Measurements from ENCODE around the gene MPRIP. TPM values are rescaled to one million over a fixed set of nuclear protein-coding genes. Genes with fewer than 3 reads are reported as not detected.

Gene MPRIP
- total RNA-seq, 1 experiment from 2014 or later, result 1,274 TPM

DNA sequence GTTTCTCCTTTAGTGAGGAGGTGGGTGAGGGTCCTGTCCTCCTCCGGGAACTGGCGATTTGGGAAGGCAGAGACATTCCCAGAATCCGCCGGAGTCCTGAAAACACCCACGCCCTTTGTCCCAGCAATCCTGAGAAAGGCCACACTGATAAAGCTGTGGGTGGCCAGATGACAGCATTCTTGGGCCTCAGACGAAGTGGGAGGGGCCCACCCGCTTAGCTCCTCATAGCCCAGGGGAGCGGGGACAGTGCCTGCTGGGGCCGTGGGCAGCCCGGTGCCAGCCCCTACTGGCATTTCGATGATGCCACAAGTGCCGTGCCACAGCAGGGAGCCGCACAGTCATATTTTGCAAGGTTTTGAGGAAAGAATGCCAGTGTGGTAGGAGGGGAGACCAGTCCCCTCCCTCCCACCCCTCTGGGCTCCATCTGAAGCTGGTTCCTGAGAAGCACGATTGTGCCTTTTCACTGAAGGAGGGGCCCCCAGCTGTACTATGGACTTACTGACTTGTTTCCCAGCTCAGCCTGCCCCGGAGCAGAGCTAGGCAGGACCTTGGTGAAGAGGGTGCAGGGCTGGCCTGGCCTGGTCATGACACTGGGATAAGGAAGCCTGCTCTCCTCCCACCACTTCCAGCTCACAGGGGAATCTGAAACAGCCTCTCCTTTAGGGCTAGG lies 20.9 kb upstream of the MPRIP start:
- Histone ChIP-seq H3K27ac (ENCODE audit: low read length) (no peak overlapping the region), H3K9me3 (ENCODE audit: low read length) (no peaks in the 10 kb centered on the region), H3K4me3 (ENCODE audit: low read length) (no peak overlapping the region), H3K79me2 (ENCODE audit: low read length) (peaks cover 20% of the 10 kb centered on the region; the same call in 1 of the 2 replicates), H3F3A (ENCODE audit: low read length, unreplicated experiment) (no peaks in the 10 kb centered on the region), H3K27me3 (ENCODE audit: low read length) (no peaks in the 10 kb centered on the region), H3K9me2 (replicated peaks; ENCODE audit: low read length) (no peaks in the 10 kb centered on the region), H3K4me2 (ENCODE audit: low read length) (no peak overlapping the region), H3K36me3 (ENCODE audit: low read depth, low read length) (no peaks in the 10 kb centered on the region), H4K20me1 (ENCODE audit: low read length) (no peaks in the 10 kb centered on the region), H3K4me1 (ENCODE audit: insufficient read depth, low read length) (peaks cover 30% of the 10 kb centered on the region), H2AFZ (ENCODE audit: low read length) (no peak overlapping the region), H3K9ac (ENCODE audit: low read length) (no peak overlapping the region)
- ATAC-seq (no peak), DNase-seq (no peak)
- intact Hi-C loops (cut with micrococcal nuclease), result no loop called here
- ChIA-PET CTCF (no interaction called here), POLR2A (ENCODE audit: unreplicated experiment) (interaction anchor here (0.7 kb wide), 1 partner anchor 70 kb away, joined by 3 read pairs; no protein-coding TSS in a partner anchor)
- TF ChIP-seq EZH2phosphoT487 (IDR thresholded peaks at IDR 0.05; ENCODE audit: borderline replicate concordance, low read length) (no peak), EZH2 (IDR thresholded peaks at IDR 0.05; ENCODE audit: low read length, unreplicated experiment) (no peak)
- TF ChIP-seq, protein P1, sequence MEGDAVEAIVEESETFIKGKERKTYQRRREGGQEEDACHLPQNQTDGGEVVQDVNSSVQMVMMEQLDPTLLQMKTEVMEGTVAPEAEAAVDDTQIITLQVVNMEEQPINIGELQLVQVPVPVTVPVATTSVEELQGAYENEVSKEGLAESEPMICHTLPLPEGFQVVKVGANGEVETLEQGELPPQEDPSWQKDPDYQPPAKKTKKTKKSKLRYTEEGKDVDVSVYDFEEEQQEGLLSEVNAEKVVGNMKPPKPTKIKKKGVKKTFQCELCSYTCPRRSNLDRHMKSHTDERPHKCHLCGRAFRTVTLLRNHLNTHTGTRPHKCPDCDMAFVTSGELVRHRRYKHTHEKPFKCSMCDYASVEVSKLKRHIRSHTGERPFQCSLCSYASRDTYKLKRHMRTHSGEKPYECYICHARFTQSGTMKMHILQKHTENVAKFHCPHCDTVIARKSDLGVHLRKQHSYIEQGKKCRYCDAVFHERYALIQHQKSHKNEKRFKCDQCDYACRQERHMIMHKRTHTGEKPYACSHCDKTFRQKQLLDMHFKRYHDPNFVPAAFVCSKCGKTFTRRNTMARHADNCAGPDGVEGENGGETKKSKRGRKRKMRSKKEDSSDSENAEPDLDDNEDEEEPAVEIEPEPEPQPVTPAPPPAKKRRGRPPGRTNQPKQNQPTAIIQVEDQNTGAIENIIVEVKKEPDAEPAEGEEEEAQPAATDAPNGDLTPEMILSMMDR (conservative IDR thresholded peaks at IDR 0.05; ENCODE audit: low read depth, low read length), result no peak
- no TSS peak for BruUV-seq (replicated peaks)

DNA sequence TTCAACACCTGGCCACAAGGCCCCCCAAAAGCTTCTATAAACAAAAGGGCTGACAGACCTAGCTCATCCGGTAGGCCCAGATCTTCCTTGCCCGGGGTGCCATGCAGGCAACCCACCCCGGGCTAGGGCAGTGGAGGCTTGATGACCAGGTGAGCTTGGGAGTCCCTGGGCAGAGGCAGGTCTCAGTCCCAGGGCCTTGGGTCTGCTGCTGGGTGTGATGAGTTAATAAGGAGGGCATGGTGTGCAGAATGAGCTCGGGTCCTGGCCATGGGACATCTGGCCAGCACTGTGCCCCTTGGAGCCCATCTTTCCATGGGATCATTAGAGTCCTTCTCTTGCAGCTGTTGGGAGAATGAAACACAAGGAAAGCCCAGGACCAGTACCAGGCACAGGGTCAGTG lies 20.2 kb upstream of the MPRIP start:
- Histone ChIP-seq H3K4me1 (ENCODE audit: insufficient read depth, low read length) (peaks cover 24% of the 10 kb centered on the region), H3K9me2 (replicated peaks; ENCODE audit: low read length) (no peaks in the 10 kb centered on the region), H3K36me3 (ENCODE audit: low read depth, low read length) (no peaks in the 10 kb centered on the region), H3K27me3 (ENCODE audit: low read length) (no peaks in the 10 kb centered on the region), H3K4me2 (ENCODE audit: low read length) (no peak overlapping the region), H3K9me3 (ENCODE audit: low read length) (no peaks in the 10 kb centered on the region), H3F3A (ENCODE audit: low read length, unreplicated experiment) (no peaks in the 10 kb centered on the region), H4K20me1 (ENCODE audit: low read length) (no peaks in the 10 kb centered on the region), H3K4me3 (ENCODE audit: low read length) (no peak overlapping the region), H3K9ac (ENCODE audit: low read length) (no peak overlapping the region), H3K27ac (ENCODE audit: low read length) (no peak overlapping the region), H2AFZ (ENCODE audit: low read length) (no peak overlapping the region), H3K79me2 (ENCODE audit: low read length) (peaks cover 13% of the 10 kb centered on the region; the same call in 1 of the 2 replicates)
- intact Hi-C loops (cut with micrococcal nuclease), result no loop called here
- no peak for TF ChIP-seq EZH2phosphoT487 (IDR thresholded peaks at IDR 0.05; ENCODE audit: borderline replicate concordance, low read length)
- TF ChIP-seq, protein P1 (conservative IDR thresholded peaks at IDR 0.05; ENCODE audit: low read depth, low read length), result no peak
- no peak for TF ChIP-seq EZH2 (IDR thresholded peaks at IDR 0.05; ENCODE audit: low read length, unreplicated experiment)
- no TSS peak for BruUV-seq (replicated peaks)
- DNase-seq (no peak), ATAC-seq (no peak)
- ChIA-PET POLR2A (ENCODE audit: unreplicated experiment) (no interaction called here), CTCF (no interaction called here)

DNA sequence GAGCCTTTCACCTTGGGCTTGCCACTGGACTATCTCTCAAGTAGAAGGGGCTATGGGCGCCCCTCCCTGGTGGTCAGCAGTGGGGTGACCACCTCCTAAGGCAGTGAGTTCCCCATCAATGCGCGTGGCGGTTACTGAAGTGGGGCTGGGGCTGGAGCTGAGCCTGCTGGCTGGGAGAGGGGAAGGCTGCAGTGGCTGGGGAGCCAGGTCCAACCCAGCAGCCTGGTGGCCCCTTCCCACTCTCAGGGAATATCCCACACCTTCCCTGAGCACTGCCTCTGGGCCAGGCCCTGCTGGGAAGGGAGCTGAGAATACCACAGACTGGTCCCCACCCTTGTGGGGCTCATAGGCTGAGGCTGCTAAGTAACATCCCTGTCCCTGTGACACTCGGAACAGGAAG lies 19.8 kb upstream of the MPRIP start:
- H3K9ac ChIP-seq (ENCODE audit: low read length), result no peak overlapping the region

More for the DNA sequence above, 19.8 kb upstream of the MPRIP start:
- Histone ChIP-seq H3K4me2 (ENCODE audit: low read length) (no peak overlapping the region), H3K36me3 (ENCODE audit: low read depth, low read length) (no peaks in the 10 kb centered on the region), H3F3A (ENCODE audit: low read length, unreplicated experiment) (no peaks in the 10 kb centered on the region), H3K4me3 (ENCODE audit: low read length) (no peak overlapping the region), H3K27me3 (ENCODE audit: low read length) (no peaks in the 10 kb centered on the region), H4K20me1 (ENCODE audit: low read length) (no peaks in the 10 kb centered on the region), H3K27ac (ENCODE audit: low read length) (no peak overlapping the region), H3K9me2 (replicated peaks; ENCODE audit: low read length) (no peaks in the 10 kb centered on the region), H3K9me3 (ENCODE audit: low read length) (no peaks in the 10 kb centered on the region), H3K79me2 (ENCODE audit: low read length) (peaks cover 9% of the 10 kb centered on the region; the same call in 1 of the 2 replicates), H2AFZ (ENCODE audit: low read length) (no peak overlapping the region), H3K4me1 (ENCODE audit: insufficient read depth, low read length) (peaks cover 26% of the 10 kb centered on the region)
- ChIA-PET POLR2A (ENCODE audit: unreplicated experiment) (no interaction called here), CTCF (no interaction called here)
- ATAC-seq (no peak), DNase-seq (no peak)
- BruUV-seq (replicated peaks), result no TSS peak
- intact Hi-C loops (cut with micrococcal nuclease), result no loop called here
- TF ChIP-seq, protein P1 (conservative IDR thresholded peaks at IDR 0.05; ENCODE audit: low read depth, low read length), result no peak
- no peak for TF ChIP-seq EZH2phosphoT487 (IDR thresholded peaks at IDR 0.05; ENCODE audit: borderline replicate concordance, low read length)
- TF ChIP-seq EZH2 (IDR thresholded peaks at IDR 0.05; ENCODE audit: low read length, unreplicated experiment), result no peak
